GM21825 (cell line): ENCODE results near the gene KRTAP9-6.

Source experiments
- ATAC-seq: cut with Tn5 transposase; IDR thresholded peaks from one replicate; pipeline ENCODE4 v1.9.1; 2021; ENCODE audit warnings: mild to moderate bottlenecking, moderate library complexity; ENCODE audit not compliant: unreplicated experiment

KRTAP9-6 gene

GRCh38 chr17:41315204-41315794 is 50.1 kb downstream of the KRTAP9-6 start, which contains the start of gene KRTAP17-1:
Gene KRTAP17-1, minus strand, starts transcription at chr17:41315710. Its CDS starts 60 bp downstream, at chr17:41315650.
- no peak for ATAC-seq
